Measurements from ENCODE around the gene INPP5D.

GRCh38 chr2:233080836-233081229, 20.7 kb downstream of the INPP5D start:
- no peak for TF ChIP-seq POLR2A (IDR thresholded peaks at IDR 0.05)
- TF ChIP-seq CTCF (IDR thresholded peaks at IDR 0.05): no peak

Data from testis (tissue), 2 donors.